ENCODE results near the gene PARD3. TPM values are rescaled to one million over a fixed set of nuclear protein-coding genes. Genes with fewer than 3 reads are reported as not detected.

PARD3 gene
- total RNA-seq, 2 donors from 2014 or later, result 41.7 to 48.8 TPM

GRCh38 chr10:34406463-34407323 is 408.4 kb downstream of the PARD3 start:
- H3K36me3 ChIP-seq, result no peaks in the 10 kb centered on the region
- H3K4me1 ChIP-seq, result peaks cover 8% of the 10 kb centered on the region
- no peak for TF ChIP-seq CTCF (IDR thresholded peaks at IDR 0.05)
- H3K9me3 ChIP-seq, result no peaks in the 10 kb centered on the region
- H3K9ac ChIP-seq (ENCODE audit: low read depth in 2 of 2, low read length in 2 of 2), result no peak overlapping the region
- no peaks in the 10 kb centered on the region for H3K27me3 ChIP-seq
- intact Hi-C loops (cut with DNase I), result no loop called here
- H3K4me3 ChIP-seq, result no peak overlapping the region
- H3K27ac ChIP-seq, result no peak overlapping the region
- DNase-seq, result no peak

- Histone ChIP-seq H3K4me1 (peaks cover 8% of the 10 kb centered on the region), H3K27ac (no peak overlapping the region), H3K4me3 (no peak overlapping the region)
Measured at GRCh38 chr10:34405611-34406462, 409.3 kb downstream of the PARD3 start.

GRCh38 chr10:34403512-34403911 is 411.6 kb downstream of the PARD3 start:
- no peak overlapping the region for H3K9ac ChIP-seq (ENCODE audit: low read depth in 2 of 2, low read length in 2 of 2)
- no peaks in the 10 kb centered on the region for H3K9me3 ChIP-seq
- TF ChIP-seq CTCF (IDR thresholded peaks at IDR 0.05), result no peak
- H3K4me1 ChIP-seq, result peaks cover 8% of the 10 kb centered on the region
- H3K27me3 ChIP-seq, result no peaks in the 10 kb centered on the region
- H3K36me3 ChIP-seq, result no peaks in the 10 kb centered on the region
- no peak for DNase-seq
- H3K27ac ChIP-seq, result no peak overlapping the region
- no peak overlapping the region for H3K4me3 ChIP-seq
- intact Hi-C loops (cut with DNase I), result no loop called here

More at GRCh38 chr10:34405611-34406462, 409.3 kb downstream of the PARD3 start:
- H3K36me3 ChIP-seq, result no peaks in the 10 kb centered on the region
- TF ChIP-seq CTCF (IDR thresholded peaks at IDR 0.05), result no peak
- intact Hi-C loops (cut with DNase I), result no loop called here
- DNase-seq, result no peak
- no peaks in the 10 kb centered on the region for H3K27me3 ChIP-seq
- no peak overlapping the region for H3K9ac ChIP-seq (ENCODE audit: low read depth in 2 of 2, low read length in 2 of 2)
- no peaks in the 10 kb centered on the region for H3K9me3 ChIP-seq

GRCh38 chr10:34400075-34400474 is 415.0 kb downstream of the PARD3 start:
- Histone ChIP-seq H3K27me3 (no peaks in the 10 kb centered on the region), H3K27ac (no peak overlapping the region), H3K9me3 (no peaks in the 10 kb centered on the region), H3K4me1 (no peaks in the 10 kb centered on the region), H3K36me3 (no peaks in the 10 kb centered on the region), H3K4me3 (no peak overlapping the region), H3K9ac (ENCODE audit: low read depth in 2 of 2, low read length in 2 of 2) (no peak overlapping the region)
- intact Hi-C loops (cut with DNase I), result no loop called here
- DNase-seq, result no peak
- TF ChIP-seq CTCF (IDR thresholded peaks at IDR 0.05), result no peak

- no peak for DNase-seq
- H3K4me3 ChIP-seq, result no peak overlapping the region
- H3K27me3 ChIP-seq, result no peaks in the 10 kb centered on the region
- H3K36me3 ChIP-seq, result no peaks in the 10 kb centered on the region
- H3K9ac ChIP-seq (ENCODE audit: low read depth in 2 of 2, low read length in 2 of 2), result no peak overlapping the region
- no peak overlapping the region for H3K27ac ChIP-seq
- no peaks in the 10 kb centered on the region for H3K9me3 ChIP-seq
- intact Hi-C loops (cut with DNase I), result no loop called here
- no peaks in the 10 kb centered on the region for H3K4me1 ChIP-seq
- TF ChIP-seq CTCF (IDR thresholded peaks at IDR 0.05), result no peak
Measured at GRCh38 chr10:34399013-34399412, 416.1 kb downstream of the PARD3 start.

All from colonic mucosa (tissue), 4 donors.